Omental fat pad (tissue), 4 donors: ENCODE data around the gene EHD3. TPM values are rescaled to one million over a fixed set of nuclear protein-coding genes. Genes with fewer than 3 reads are reported as not detected.

Experiments
- ATAC-seq: fragments of 150-250 bp; one replicate; pipeline ENCODE4 v1.9.1; 2016; ENCODE audit warnings: mild to moderate bottlenecking, moderate library complexity; ENCODE audit not compliant: low FRiP score
- DNase-seq: peaks from one replicate; pipeline ENCODE4 v3.0.0-alpha.2; 2019; ENCODE audit warnings: low spot score
- CTCF ChIP-seq, 3 donors: fragments of 450-650 bp; IDR thresholded peaks; one replicate each; pipeline ENCODE4 v1.5.1; 2016 to 2017; ENCODE audit warnings: antibody characterized with exemption in 3 of 3, mild to moderate bottlenecking in 3 of 3, moderate library complexity in 2 of 3
- total RNA-seq, 4 donors: library from RNA; depleted of rRNA; stranded (reverse); fragments of >200 nt; gene quantifications; one replicate each; pipeline ENCODE4 v1.1.0, GENCODE V29; 2016

The EHD3 gene
- total RNA-seq, 4 donors from 2014 or later: 3.1 to 5.2 (median 3.6) TPM

- ATAC-seq (peak; percentile 31), DNase-seq (no peak)
- TF ChIP-seq CTCF (IDR thresholded peaks at IDR 0.05): no peak
Measured at GRCh38 chr2:31219131-31219969, 14.6 kb upstream of the EHD3 start.

- TF ChIP-seq CTCF (IDR thresholded peaks at IDR 0.05): no peak
- no peak for ATAC-seq
Measured at GRCh38 chr2:31221544-31221943, 12.4 kb upstream of the EHD3 start.

GRCh38 chr2:31222071-31222470 lies 11.9 kb upstream of the EHD3 start:
- DNase-seq (no peak), ATAC-seq (no peak)
- no peak for TF ChIP-seq CTCF (IDR thresholded peaks at IDR 0.05)

More at GRCh38 chr2:31221544-31221943, 12.4 kb upstream of the EHD3 start:
- DNase-seq: no peak

GRCh38 chr2:31223026-31223425 lies 10.9 kb upstream of the EHD3 start:
- TF ChIP-seq CTCF (IDR thresholded peaks at IDR 0.05): no peak
- no peak for ATAC-seq
- DNase-seq: no peak

GRCh38 chr2:31223749-31224148 lies 10.2 kb upstream of the EHD3 start:
- DNase-seq: no peak
- ATAC-seq: no peak
- no peak for TF ChIP-seq CTCF (IDR thresholded peaks at IDR 0.05)

- TF ChIP-seq CTCF (IDR thresholded peaks at IDR 0.05): no peak
- DNase-seq (no peak), ATAC-seq (no peak)
Measured at GRCh38 chr2:31226266-31226665, 7.7 kb upstream of the EHD3 start.

- TF ChIP-seq CTCF (IDR thresholded peaks at IDR 0.05): no peak
- ATAC-seq (no peak), DNase-seq (no peak)
Measured at GRCh38 chr2:31227110-31227509, 6.8 kb upstream of the EHD3 start.
